Subcutaneous abdominal adipose tissue (tissue), 5 donors: Measurements from ENCODE around the gene POLR3GL.
A peak's percentile ranks its signal among the peaks of the same experiment; 100 is the strongest.

Experiments used
- H3K27ac ChIP-seq: one replicate; pipeline ENCODE4 v1.7.0; 2013; ENCODE audit warnings: low read depth, mild to moderate bottlenecking, inconsistent platforms, low read length, moderate library complexity
- H3K27me3 ChIP-seq, 5 donors: one replicate each; pipeline ENCODE4 v1.7.0; 2013; ENCODE audit warnings: low read length in 5 of 5, inconsistent platforms in 1 of 5; ENCODE audit not compliant: control insufficient read depth in 5 of 5, insufficient read depth in 4 of 5
- H3K36me3 ChIP-seq, 5 donors: one replicate each; pipeline ENCODE4 v1.7.0; 2013; ENCODE audit warnings: low read length in 5 of 5; ENCODE audit not compliant: control insufficient read depth in 5 of 5, insufficient read depth in 5 of 5
- H3K4me1 ChIP-seq, 5 donors: one replicate each; pipeline ENCODE4 v1.7.0; 2013; ENCODE audit warnings: low read length in 5 of 5, mild to moderate bottlenecking in 3 of 5, moderate library complexity in 1 of 5; ENCODE audit not compliant: control insufficient read depth in 5 of 5, insufficient read depth in 5 of 5
- H3K4me3 ChIP-seq, 5 donors: one replicate each; pipeline ENCODE4 v1.7.0; 2013; ENCODE audit warnings: low read length in 5 of 5, low read depth in 1 of 5
- H3K9ac ChIP-seq, 5 donors: one replicate each; pipeline ENCODE4 v1.7.0; 2013; ENCODE audit warnings: low read length in 5 of 5, mild to moderate bottlenecking in 4 of 5, moderate library complexity in 3 of 5
- H3K9me3 ChIP-seq, 5 donors: one replicate each; pipeline ENCODE4 v1.7.0; 2013; ENCODE audit warnings: low read length in 5 of 5; ENCODE audit not compliant: control insufficient read depth in 5 of 5
- donor health status: healthy.
- donor health status: healthy.
- donor health status: healthy.
- donor health status: healthy.
- donor health status: healthy.

The POLR3GL gene

GRCh38 chr1:146010126-146010738 is 45.7 kb downstream of the POLR3GL start:
- Histone ChIP-seq H3K4me1 (peaks cover 1 to 40% (median 26%) of the 10 kb centered on the region in 5 donors), H3K27me3 (no peaks in the 10 kb centered on the region), H3K36me3 (no peaks in the 10 kb centered on the region), H3K4me3 (no peak overlapping the region), H3K9me3 (no peaks in the 10 kb centered on the region), H3K9ac (no peak overlapping the region), H3K27ac (peak overlapping the region; percentile 65)

GRCh38 chr1:146012703-146013558 is 48.4 kb downstream of the POLR3GL start:
- Histone ChIP-seq H3K9ac (no peak overlapping the region), H3K9me3 (no peaks in the 10 kb centered on the region), H3K27me3 (no peaks in the 10 kb centered on the region), H3K4me3 (no peak overlapping the region), H3K27ac (no peak overlapping the region), H3K36me3 (no peaks in the 10 kb centered on the region), H3K4me1 (peaks cover 0 to 17% (median 11%) of the 10 kb centered on the region in 5 donors)

GRCh38 chr1:146013559-146013922 is 49.1 kb downstream of the POLR3GL start:
- Histone ChIP-seq H3K4me1 (peaks cover 0 to 17% (median 10%) of the 10 kb centered on the region in 5 donors), H3K27me3 (no peaks in the 10 kb centered on the region), H3K4me3 (no peak overlapping the region), H3K27ac (no peak overlapping the region), H3K9me3 (no peaks in the 10 kb centered on the region), H3K36me3 (no peaks in the 10 kb centered on the region), H3K9ac (no peak overlapping the region)

- Histone ChIP-seq H3K27me3 (peaks cover 16 to 24% (median 18%) of the 10 kb centered on the region in 5 donors), H3K9ac (no peak overlapping the region), H3K27ac (no peak overlapping the region), H3K36me3 (no peaks in the 10 kb centered on the region), H3K4me3 (no peak overlapping the region), H3K9me3 (no peaks in the 10 kb centered on the region), H3K4me1 (peaks cover 0 to 12% (median 10%) of the 10 kb centered on the region in 5 donors)
Measured at GRCh38 chr1:146016891-146017290, 52.4 kb downstream of the POLR3GL start.

DNA sequence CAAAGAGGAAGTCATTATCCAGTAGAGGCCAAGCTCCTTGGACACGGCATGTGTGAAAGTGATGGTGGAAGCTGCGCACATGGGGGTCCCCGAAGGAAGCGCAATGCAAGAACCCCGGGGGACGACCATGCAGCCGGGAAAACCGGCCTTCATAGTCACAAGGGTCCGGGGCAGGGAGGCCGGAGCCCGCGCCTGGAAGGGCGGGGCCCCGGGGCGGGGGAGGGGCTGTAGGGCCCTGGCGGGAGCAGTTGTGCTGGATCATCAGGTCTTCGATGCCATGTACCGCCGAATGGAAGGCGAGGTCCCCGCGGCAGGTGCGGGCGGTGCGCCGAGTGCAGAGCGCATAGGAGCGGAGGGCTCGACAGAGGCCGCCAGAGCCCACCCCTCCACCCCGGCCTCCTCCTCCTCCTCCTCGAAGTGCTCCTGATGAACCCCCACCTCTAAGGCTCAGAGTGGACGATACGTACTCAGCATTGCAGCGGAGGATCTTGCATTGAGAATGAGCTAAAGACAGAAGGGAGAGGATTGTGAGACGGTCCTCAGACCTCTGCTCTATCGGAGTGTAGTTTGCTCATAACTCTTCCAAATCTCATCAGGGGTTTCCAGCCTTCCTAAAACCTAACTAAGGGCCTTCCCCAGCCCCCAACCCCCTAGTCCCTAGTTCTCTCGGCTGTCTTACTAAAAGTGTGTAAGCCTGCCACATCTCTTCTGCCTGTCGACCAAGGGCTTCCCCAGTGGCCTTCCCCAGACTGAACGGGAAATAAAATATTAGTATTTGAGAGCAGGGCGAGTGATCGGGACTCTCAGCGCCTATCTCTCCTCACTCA is 55.0 kb downstream of the POLR3GL start:
- H3K9ac ChIP-seq = no peak overlapping the region
- peaks cover 16 to 27% (median 19%) of the 10 kb centered on the region in 5 donors for H3K27me3 ChIP-seq
- H3K27ac ChIP-seq = no peak overlapping the region
- H3K4me1 ChIP-seq = peaks cover 0 to 10% (median 7%) of the 10 kb centered on the region in 5 donors
- H3K9me3 ChIP-seq = no peaks in the 10 kb centered on the region
- H3K36me3 ChIP-seq = no peaks in the 10 kb centered on the region
- peak overlapping the region in 4 of 5 donors; percentile 19 to 46 (median 26) for H3K4me3 ChIP-seq

- no peaks in the 10 kb centered on the region for H3K36me3 ChIP-seq
- no peaks in the 10 kb centered on the region for H3K9me3 ChIP-seq
- H3K9ac ChIP-seq = no peak overlapping the region
- H3K4me3 ChIP-seq = no peak overlapping the region
- H3K27me3 ChIP-seq = peaks cover 16 to 27% (median 19%) of the 10 kb centered on the region in 5 donors
- peaks cover 0 to 10% (median 7%) of the 10 kb centered on the region in 5 donors for H3K4me1 ChIP-seq
- no peak overlapping the region for H3K27ac ChIP-seq
Measured at GRCh38 chr1:146020058-146021049, 55.9 kb downstream of the POLR3GL start.

DNA sequence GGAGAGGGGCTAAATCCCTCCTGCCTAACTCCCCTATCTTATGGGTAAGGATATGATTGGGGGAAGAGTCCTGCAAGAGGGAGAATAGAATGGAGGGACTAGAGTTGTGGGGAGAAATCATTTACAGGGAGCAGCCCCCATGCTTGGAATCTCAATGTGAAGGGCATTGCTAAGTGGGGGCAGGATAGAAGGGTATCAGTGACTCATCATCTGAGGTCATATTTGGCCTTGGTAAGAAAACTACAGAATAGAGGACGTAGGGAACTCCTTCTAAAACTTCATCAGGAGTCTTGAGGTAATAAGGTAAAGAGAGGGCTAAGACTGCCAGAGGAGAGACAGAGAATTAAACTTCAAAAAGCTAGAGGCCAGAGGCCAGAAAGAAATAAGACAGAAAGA is 56.6 kb downstream of the POLR3GL start:
- no peaks in the 10 kb centered on the region for H3K36me3 ChIP-seq
- H3K4me3 ChIP-seq = no peak overlapping the region
- no peaks in the 10 kb centered on the region for H3K9me3 ChIP-seq
- peaks cover 0 to 10% (median 7%) of the 10 kb centered on the region in 5 donors for H3K4me1 ChIP-seq
- H3K27ac ChIP-seq = no peak overlapping the region
- no peak overlapping the region for H3K9ac ChIP-seq
- peaks cover 16 to 27% (median 19%) of the 10 kb centered on the region in 5 donors for H3K27me3 ChIP-seq

- no peaks in the 10 kb centered on the region for H3K9me3 ChIP-seq
- H3K36me3 ChIP-seq = no peaks in the 10 kb centered on the region
- peaks cover 16 to 27% (median 19%) of the 10 kb centered on the region in 5 donors for H3K27me3 ChIP-seq
- H3K4me3 ChIP-seq = no peak within 1 kb of the TSS
- H3K9ac ChIP-seq = no peak within 1 kb of the TSS
- no peak within 1 kb of the TSS for H3K27ac ChIP-seq
- peaks cover 0 to 10% (median 7%) of the 10 kb centered on the region in 5 donors for H3K4me1 ChIP-seq
Measured at GRCh38 chr1:146021622-146022402, 57.3 kb downstream of the POLR3GL start, which contains the start of gene HJV. HJV (minus strand) TSS chr1:146021735; CDS start chr1:146020231, 1,504 bp downstream.
